Right lobe of liver (tissue), 6 donors: ENCODE data around the gene RNF182. TPM values are rescaled to one million over a fixed set of nuclear protein-coding genes. Genes with fewer than 3 reads are reported as not detected.

Experiments
- ATAC-seq, 4 donors: fragments of 200-7000 bp; cut with Tn5 transposase; one replicate each; pipeline ENCODE4 v1.9.1; 2020; ENCODE audit warnings: mild to moderate bottlenecking in 4 of 4, moderate library complexity in 4 of 4
- DNase-seq, 3 donors: peaks; one replicate each; pipeline ENCODE4 v3.0.0-alpha.2; 2020
- H3K27ac ChIP-seq, 3 donors: fragments of 200-600 bp; one replicate each; pipeline ENCODE4 v1.8.0; 2022
- H3K27me3 ChIP-seq, 2 donors: fragments of 200-600 bp; one replicate each; pipeline ENCODE4 v1.8.0; 2022
- H3K36me3 ChIP-seq, 4 donors: fragments of 200-600 bp; sonication (generic) in 1 of 4; one replicate each; pipeline versions ENCODE4 v1.5.1 to v1.8.0; 2017 to 2022; ENCODE audit warnings: control low read depth in 1 of 4
- H3K4me1 ChIP-seq, 4 donors: fragments of 200-600 bp; sonication (generic) in 1 of 4; one replicate each; pipeline versions ENCODE4 v1.5.1 to v1.8.0; 2017 to 2022; ENCODE audit warnings: control low read depth in 1 of 4
- H3K4me3 ChIP-seq, 3 donors: fragments of 200-600 bp; one replicate each; pipeline ENCODE4 v1.8.0; 2022
- H3K9me3 ChIP-seq, 4 donors: fragments of 200-600 bp; sonication (generic) in 1 of 4; one replicate each; pipeline versions ENCODE4 v1.5.1 to v1.8.0; 2017 to 2022; ENCODE audit warnings: control low read depth in 1 of 4
- POLR2A ChIP-seq: fragments of 450-650 bp; IDR thresholded peaks from one replicate; pipeline ENCODE4 v1.6.1; 2017; ENCODE audit warnings: antibody characterized with exemption, mild to moderate bottlenecking
- WGBS: methylation state at CpG from one replicate; pipeline ENCODE4 v1.1.6; 2018; ENCODE audit warnings: low coverage, low lambda C conversion rate; ENCODE audit not compliant: insufficient coverage; ENCODE audit errors: missing lambda C conversion rate; 5-methylcytosine and 5-hydroxymethylcytosine counted together
- intact Hi-C, 2 donors: fragments of 100-400 bp; cut with DNase I; formaldehyde crosslinking; loops; one replicate each; pipeline versions ENCODE4 v1.11.2 to v1.14.1; 2022
- total RNA-seq, 6 experiments: library from RNA; depleted of rRNA in 2 of 6; stranded (reverse); fragments of >200 nt in 2 of 6; fragmentation: NEBNext Ultra II Directional in 3 of 6; extraction: Animal tissue kit (Norgen Biotek cat#: 25700) in 3 of 6; gene quantifications; one replicate each; pipeline versions ENCODE4 v1.1.0 to v1.2.4, GENCODE V29; 2016 to 2023
- TF ChIP-seq, protein P1 (sequence below), 4 donors: fragments of 200-600 bp in 3 of 4; fragments of 450-650 bp in 1 of 4; IDR thresholded peaks; one replicate each; pipeline versions ENCODE4 v1.5.1 to v1.8.0; 2016 to 2022; ENCODE audit warnings: antibody characterized with exemption in 4 of 4, mild to moderate bottlenecking in 2 of 4
- donor health status: DM: no; HTN: yes; CAD: no.
- donor health status: DM: no; HTN: no; CAD: no.
- donor health status: DM: no; HTN: no; CAD: no.
- donor health status: DM: no; HTN: yes; CAD: no.
- donor health status: DM: no; HTN: yes; CAD: no.

Gene RNF182
- total RNA-seq, 6 experiments from 2014 or later: not detected

DNA sequence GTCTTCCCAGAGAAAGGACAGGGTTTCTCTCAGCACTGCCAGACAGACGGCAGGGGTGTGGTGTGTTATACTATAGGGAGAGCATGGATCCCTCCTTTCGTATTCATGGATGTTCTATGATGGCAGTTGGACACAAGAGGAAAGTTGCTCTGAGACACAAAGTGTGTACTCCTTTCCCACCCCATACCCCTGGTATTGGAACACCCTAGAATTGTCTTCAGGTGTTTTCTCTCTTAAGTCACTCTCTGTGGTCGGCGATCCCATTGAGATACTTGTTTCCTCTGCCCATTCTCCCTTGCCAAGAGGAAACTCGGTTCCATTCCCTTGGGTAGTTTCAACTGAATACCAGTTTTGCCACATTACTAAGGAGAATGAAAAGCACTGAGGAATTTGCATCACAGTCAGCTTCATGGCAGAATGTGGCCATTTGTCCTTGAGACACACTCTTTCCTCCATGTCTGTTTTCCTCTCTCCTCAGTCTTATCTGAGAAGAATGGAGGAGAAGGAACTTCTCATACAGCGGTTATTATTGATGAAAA is 53.4 kb downstream of the RNF182 start:
- intact Hi-C loops: no loop called here
- H3K36me3 ChIP-seq: no peaks in the 10 kb centered on the region
- DNase-seq (no peak), ATAC-seq (no peak)
- TF ChIP-seq POLR2A: no peak
- TF ChIP-seq, protein P1, sequence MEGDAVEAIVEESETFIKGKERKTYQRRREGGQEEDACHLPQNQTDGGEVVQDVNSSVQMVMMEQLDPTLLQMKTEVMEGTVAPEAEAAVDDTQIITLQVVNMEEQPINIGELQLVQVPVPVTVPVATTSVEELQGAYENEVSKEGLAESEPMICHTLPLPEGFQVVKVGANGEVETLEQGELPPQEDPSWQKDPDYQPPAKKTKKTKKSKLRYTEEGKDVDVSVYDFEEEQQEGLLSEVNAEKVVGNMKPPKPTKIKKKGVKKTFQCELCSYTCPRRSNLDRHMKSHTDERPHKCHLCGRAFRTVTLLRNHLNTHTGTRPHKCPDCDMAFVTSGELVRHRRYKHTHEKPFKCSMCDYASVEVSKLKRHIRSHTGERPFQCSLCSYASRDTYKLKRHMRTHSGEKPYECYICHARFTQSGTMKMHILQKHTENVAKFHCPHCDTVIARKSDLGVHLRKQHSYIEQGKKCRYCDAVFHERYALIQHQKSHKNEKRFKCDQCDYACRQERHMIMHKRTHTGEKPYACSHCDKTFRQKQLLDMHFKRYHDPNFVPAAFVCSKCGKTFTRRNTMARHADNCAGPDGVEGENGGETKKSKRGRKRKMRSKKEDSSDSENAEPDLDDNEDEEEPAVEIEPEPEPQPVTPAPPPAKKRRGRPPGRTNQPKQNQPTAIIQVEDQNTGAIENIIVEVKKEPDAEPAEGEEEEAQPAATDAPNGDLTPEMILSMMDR (IDR thresholded peaks at IDR 0.05): no peak
- no peaks in the 10 kb centered on the region for H3K4me1 ChIP-seq
- 83% methylated on average over 5 of the region's 6 CpGs for WGBS
- H3K27me3 ChIP-seq: no peaks in the 10 kb centered on the region
- H3K9me3 ChIP-seq: no peaks in the 10 kb centered on the region
- no peak overlapping the region for H3K27ac ChIP-seq
- no peak overlapping the region for H3K4me3 ChIP-seq

DNA sequence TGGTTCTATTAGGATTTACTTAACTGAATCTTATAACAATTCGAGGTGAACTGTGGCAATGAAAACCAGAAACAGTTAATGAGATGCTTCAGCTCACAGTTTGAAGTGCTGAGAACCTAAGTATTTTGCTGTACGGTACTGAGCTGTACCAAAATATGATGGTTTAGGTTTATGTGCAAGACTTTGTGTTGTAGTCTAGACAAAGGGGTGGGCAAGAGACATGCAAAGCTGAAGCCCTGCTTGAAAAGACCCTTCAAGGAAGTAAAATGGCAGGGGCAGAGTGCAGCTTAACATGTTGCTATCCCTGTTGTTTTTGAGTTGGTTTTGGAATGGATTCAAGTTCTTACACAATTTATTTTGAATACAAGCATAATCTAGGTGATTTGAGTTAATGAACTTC is 54.0 kb downstream of the RNF182 start:
- no peaks in the 10 kb centered on the region for H3K27me3 ChIP-seq
- intact Hi-C loops: no loop called here
- TF ChIP-seq, protein P1 (IDR thresholded peaks at IDR 0.05): no peak
- no peak for TF ChIP-seq POLR2A

DNA sequence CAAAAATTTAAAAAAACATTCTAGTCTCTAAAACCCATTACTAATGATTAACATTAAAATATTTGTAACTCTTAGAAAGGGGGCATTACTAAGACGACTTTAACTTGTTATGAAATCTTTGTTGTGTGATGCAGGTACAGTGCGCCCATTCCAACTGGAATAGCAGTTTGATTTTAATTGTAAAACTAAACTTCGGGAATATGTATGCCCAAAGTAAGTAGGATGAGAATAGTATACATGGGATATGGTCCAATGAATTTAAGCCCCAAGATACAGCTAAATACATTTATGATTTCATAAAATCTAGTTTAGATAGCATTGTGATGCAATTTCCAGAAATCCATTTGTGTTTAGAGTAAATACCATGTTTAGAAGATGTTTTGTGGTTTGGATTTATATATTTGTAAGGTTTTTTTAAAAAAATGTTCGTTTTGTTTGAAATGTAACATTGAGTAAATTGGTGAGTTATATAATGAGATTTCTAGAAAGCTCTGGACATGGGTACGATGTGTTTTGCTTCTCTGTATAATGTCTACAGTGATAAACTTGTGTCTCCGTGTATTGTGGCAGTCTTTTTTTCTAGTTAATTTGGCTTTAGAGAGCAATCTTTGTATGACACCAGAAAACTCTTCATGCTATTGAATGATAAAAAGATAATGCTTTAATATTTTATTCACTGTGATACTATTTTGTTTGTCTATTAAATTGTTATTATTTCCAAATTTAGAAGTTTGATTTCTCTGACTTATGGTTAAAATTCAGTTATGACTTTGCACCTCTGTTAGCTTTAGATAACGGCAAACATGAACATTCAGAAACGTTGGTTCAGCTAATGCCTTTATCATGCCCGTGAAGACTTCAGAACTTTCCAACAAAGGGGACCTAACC is 54.8 kb downstream of the RNF182 start:
- TF ChIP-seq POLR2A: no peak
- TF ChIP-seq, protein P1 (IDR thresholded peaks at IDR 0.05): no peak
- DNase-seq (no peak), ATAC-seq (no peak)
- H3K36me3 ChIP-seq: no peaks in the 10 kb centered on the region
- intact Hi-C loops: no loop called here
- WGBS: 65% methylated on average over 9 of the region's 9 CpGs
- no peaks in the 10 kb centered on the region for H3K4me1 ChIP-seq
- H3K4me3 ChIP-seq: no peak overlapping the region
- no peaks in the 10 kb centered on the region for H3K27me3 ChIP-seq
- H3K27ac ChIP-seq: no peak overlapping the region
- no peaks in the 10 kb centered on the region for H3K9me3 ChIP-seq

More for the DNA sequence above, 54.0 kb downstream of the RNF182 start:
- no peaks in the 10 kb centered on the region for H3K9me3 ChIP-seq
- no peak for DNase-seq
- no peaks in the 10 kb centered on the region for H3K4me1 ChIP-seq
- ATAC-seq: no peak
- WGBS: 49% methylated on average over 2 of the region's 2 CpGs
- H3K27ac ChIP-seq: no peak overlapping the region
- H3K4me3 ChIP-seq: no peak overlapping the region
- H3K36me3 ChIP-seq: no peaks in the 10 kb centered on the region

DNA sequence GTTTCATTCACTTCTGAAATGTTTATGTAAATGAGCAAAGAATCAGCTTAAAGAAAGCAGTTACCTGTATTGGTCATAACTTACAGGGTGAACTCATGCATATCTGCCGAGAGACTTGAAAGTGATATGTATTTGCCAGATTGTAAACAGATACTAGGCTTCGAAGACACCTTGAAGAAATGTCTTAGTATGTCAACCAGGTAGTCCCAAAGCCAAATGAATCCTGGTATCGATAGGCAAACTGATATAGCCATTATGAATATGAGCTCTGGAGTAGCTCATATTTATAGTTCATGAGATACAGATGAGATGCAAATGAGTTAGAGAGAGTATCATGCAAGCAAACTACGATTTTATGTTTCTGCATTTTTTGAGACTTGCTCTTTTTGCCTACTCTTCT is 55.8 kb downstream of the RNF182 start:
- intact Hi-C loops: no loop called here
- no peak overlapping the region for H3K27ac ChIP-seq
- 52% methylated on average over 4 of the region's 4 CpGs for whole genome bisulfite sequencing
- H3K9me3 ChIP-seq: no peaks in the 10 kb centered on the region
- no peaks in the 10 kb centered on the region for H3K4me1 ChIP-seq
- TF ChIP-seq, protein P1 (IDR thresholded peaks at IDR 0.05): no peak
- no peak for TF ChIP-seq POLR2A
- no peak overlapping the region for H3K4me3 ChIP-seq
- DNase-seq (no peak), ATAC-seq (no peak)
- no peaks in the 10 kb centered on the region for H3K36me3 ChIP-seq
- no peaks in the 10 kb centered on the region for H3K27me3 ChIP-seq
